Chondrocyte (in vitro differentiated cells): ENCODE measurements around the gene MRPL50. TPM values are rescaled to one million over a fixed set of nuclear protein-coding genes. Genes with fewer than 3 reads are reported as not detected.

ENCODE experiments used
- DNase-seq: peaks from one replicate; pipeline ENCODE4 v3.0.0; 2021; ENCODE audit warnings: mixed read lengths, low spot score
- H3K27ac Mint-ChIP-seq: one replicate; pipeline ENCODE4 v1.8.0; 2021; ENCODE audit warnings: mild to moderate bottlenecking, moderate library complexity, mixed read lengths; ENCODE audit not compliant: unreplicated experiment
- H3K27me3 Mint-ChIP-seq: 2 replicates; pipeline ENCODE4 v1.8.0; 2021; ENCODE audit warnings: low read depth, mixed read lengths
- H3K36me3 Mint-ChIP-seq: 2 replicates; pipeline ENCODE4 v1.8.0; 2021; ENCODE audit warnings: low read depth, mixed read lengths
- H3K4me1 Mint-ChIP-seq: 2 replicates; pipeline ENCODE4 v1.8.0; 2021; ENCODE audit warnings: low read depth, mild to moderate bottlenecking, mixed read lengths
- H3K4me3 Mint-ChIP-seq: one replicate; pipeline ENCODE4 v1.8.0; 2021; ENCODE audit warnings: mild to moderate bottlenecking, moderate library complexity, mixed read lengths; ENCODE audit not compliant: unreplicated experiment
- H3K9me3 Mint-ChIP-seq: 2 replicates; pipeline ENCODE4 v1.8.0; 2021; ENCODE audit warnings: low read depth, mixed read lengths
- CTCF ChIP-seq: fragments of 200-600 bp; sonication (generic); IDR thresholded peaks from 2 replicates; pipeline ENCODE4 v1.5.0; 2021; ENCODE audit warnings: antibody characterized with exemption, mild to moderate bottlenecking, moderate library complexity
- total RNA-seq: library from RNA; stranded (reverse); gene quantifications from 3 replicates; pipeline ENCODE4 v1.2.1, GENCODE V29; 2021

Gene MRPL50
- total RNA-seq, 1 donor from 2014 or later: 7.2 TPM

GRCh38 chr9:101398930-101399642 is 668 bp upstream of the MRPL50 start:
- no peak for TF ChIP-seq CTCF
- H3K9me3 Mint-ChIP-seq: peaks cover 28% of the 10 kb centered on the region
- peaks cover 42% of the 10 kb centered on the region for H3K36me3 Mint-ChIP-seq
- peak; percentile 88 for DNase-seq
- no peaks in the 10 kb centered on the region for H3K27me3 Mint-ChIP-seq
- peaks cover 54% of the 10 kb centered on the region for H3K4me1 Mint-ChIP-seq
- H3K4me3 Mint-ChIP-seq: peak overlapping the region; percentile 100
- H3K27ac Mint-ChIP-seq: peak overlapping the region; percentile 100

GRCh38 chr9:101397746-101398067 is 711 bp downstream of the MRPL50 start:
- Mint-ChIP-seq H3K27ac (peak overlapping the region; percentile 100), H3K36me3 (peaks cover 33% of the 10 kb centered on the region), H3K27me3 (no peaks in the 10 kb centered on the region), H3K9me3 (peaks cover 20% of the 10 kb centered on the region), H3K4me1 (peaks cover 46% of the 10 kb centered on the region), H3K4me3 (peak overlapping the region; percentile 100)
- DNase-seq: no peak
- TF ChIP-seq CTCF: no peak

- Mint-ChIP-seq H3K4me1 (peaks cover 27% of the 10 kb centered on the region), H3K27me3 (no peaks in the 10 kb centered on the region), H3K9me3 (peaks cover 6% of the 10 kb centered on the region), H3K27ac (no peak overlapping the region), H3K36me3 (peaks cover 16% of the 10 kb centered on the region), H3K4me3 (no peak overlapping the region)
- no peak for TF ChIP-seq CTCF
- DNase-seq: no peak
These were observed 3.7 kb downstream of the MRPL50 start for GRCh38 chr9:101394687-101395086.

- TF ChIP-seq CTCF: no peak
- peaks cover 23% of the 10 kb centered on the region for H3K4me1 Mint-ChIP-seq
- H3K27me3 Mint-ChIP-seq: no peaks in the 10 kb centered on the region
- peaks cover 6% of the 10 kb centered on the region for H3K9me3 Mint-ChIP-seq
- H3K27ac Mint-ChIP-seq: no peak overlapping the region
- DNase-seq: no peak
- H3K36me3 Mint-ChIP-seq: peaks cover 15% of the 10 kb centered on the region
- H3K4me3 Mint-ChIP-seq: no peak overlapping the region
These were observed 5.3 kb downstream of the MRPL50 start for GRCh38 chr9:101393135-101393534.

GRCh38 chr9:101388507-101388993 is 9.9 kb downstream of the MRPL50 start:
- TF ChIP-seq CTCF: peak; percentile 15
- H3K27ac Mint-ChIP-seq: no peak overlapping the region
- DNase-seq: no peak
- H3K4me3 Mint-ChIP-seq: no peak overlapping the region
- peaks cover 17% of the 10 kb centered on the region for H3K36me3 Mint-ChIP-seq
- peaks cover 20% of the 10 kb centered on the region for H3K9me3 Mint-ChIP-seq
- H3K27me3 Mint-ChIP-seq: no peaks in the 10 kb centered on the region
- peaks cover 10% of the 10 kb centered on the region for H3K4me1 Mint-ChIP-seq
